IPS-18c (cell line): ENCODE results near the gene GRB10.

Experiments used
- H3K4me3 ChIP-seq: 2 replicates; pipeline ENCODE4 v1.7.0; 2013; ENCODE audit warnings: low read depth, mild to moderate bottlenecking, low read length, moderate library complexity; ENCODE audit not compliant: insufficient read depth
- H3K9me3 ChIP-seq: one replicate; pipeline ENCODE4 v1.6.1; 2013; ENCODE audit warnings: mild to moderate bottlenecking, low read length, moderate library complexity; ENCODE audit not compliant: control insufficient read depth, insufficient read depth

The GRB10 gene

DNA sequence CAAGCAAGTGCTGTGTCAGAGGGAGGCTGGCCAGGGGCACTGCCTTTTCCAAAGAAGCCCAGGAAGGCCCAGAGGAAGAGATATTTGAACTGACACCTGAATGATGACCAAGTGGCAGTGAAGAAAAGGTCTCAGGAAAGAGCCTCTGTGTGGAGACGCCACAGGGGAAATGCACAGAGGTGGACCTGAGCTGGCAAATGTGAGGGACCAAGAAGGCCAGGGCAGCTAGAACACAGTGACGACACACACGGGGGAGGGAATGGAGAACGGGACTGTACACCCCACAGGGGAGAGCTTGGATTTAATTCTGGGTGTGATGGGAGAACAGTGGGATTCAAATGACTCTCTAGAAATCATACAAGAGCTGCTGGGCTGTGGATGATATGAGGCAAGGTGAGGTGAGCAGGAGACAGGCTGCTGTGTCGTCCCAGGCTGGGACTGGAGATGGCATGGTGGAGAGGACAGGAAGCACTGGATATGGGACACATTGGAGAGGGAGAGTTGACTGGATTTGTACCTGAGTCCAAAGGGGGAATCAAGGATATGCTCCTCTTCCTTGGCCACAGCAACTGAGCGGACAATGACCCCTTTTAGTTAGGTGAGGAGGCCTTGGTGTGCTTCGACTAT, 133.3 kb downstream of the GRB10 start:
- Histone ChIP-seq H3K9me3 (no peaks in the 10 kb centered on the region), H3K4me3 (no peak overlapping the region)

DNA sequence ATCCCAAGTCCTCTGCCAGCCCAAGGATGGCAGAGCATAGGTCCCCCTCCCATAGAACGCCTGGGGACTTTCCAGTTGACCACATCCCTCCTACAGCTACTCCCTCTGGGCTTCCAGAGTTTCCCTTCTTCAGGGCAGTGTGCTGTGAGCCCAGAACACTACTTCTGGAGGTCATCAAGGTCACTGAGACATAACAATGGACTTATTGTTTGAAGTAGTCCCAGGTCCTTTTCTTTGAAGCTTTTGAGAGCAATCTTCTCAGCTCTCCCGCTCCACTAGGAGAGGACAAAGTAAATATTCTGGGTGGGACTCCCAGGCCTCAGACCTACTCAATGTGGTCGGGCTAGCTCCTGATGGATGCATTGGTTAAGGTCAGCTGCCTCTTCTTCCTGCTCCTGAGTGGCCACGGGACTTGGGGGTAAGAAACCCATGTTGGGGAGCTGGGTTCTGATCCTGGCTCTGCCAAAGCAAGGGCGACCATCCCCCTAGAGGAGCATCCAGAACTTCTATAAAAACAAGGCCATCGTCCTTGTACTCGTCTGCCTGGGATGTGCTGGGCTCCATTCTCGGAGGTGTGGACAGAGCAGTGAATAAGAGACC, 134.0 kb downstream of the GRB10 start:
- Histone ChIP-seq H3K4me3 (no peak overlapping the region), H3K9me3 (no peaks in the 10 kb centered on the region)

DNA sequence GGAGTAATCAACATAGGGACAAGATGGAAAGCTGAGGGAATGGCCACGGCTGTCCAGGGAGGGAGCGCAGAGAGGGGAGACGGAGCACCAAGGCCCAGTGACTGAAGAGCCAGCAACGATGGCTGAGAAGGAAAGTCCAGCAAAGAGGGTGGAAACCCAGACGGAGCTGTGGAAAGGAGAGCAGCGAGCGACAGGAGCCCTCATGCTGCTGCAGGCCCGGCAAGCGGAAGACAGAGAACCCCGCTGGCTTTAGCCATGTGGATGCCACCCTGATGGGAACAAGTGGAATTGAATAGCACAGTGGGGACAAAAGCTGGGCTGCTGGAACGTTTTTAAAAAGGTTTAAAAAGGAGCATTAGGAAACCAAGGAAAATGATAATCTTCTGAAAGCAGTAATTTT, 134.6 kb downstream of the GRB10 start:
- Histone ChIP-seq H3K4me3 (no peak overlapping the region), H3K9me3 (no peaks in the 10 kb centered on the region)

DNA sequence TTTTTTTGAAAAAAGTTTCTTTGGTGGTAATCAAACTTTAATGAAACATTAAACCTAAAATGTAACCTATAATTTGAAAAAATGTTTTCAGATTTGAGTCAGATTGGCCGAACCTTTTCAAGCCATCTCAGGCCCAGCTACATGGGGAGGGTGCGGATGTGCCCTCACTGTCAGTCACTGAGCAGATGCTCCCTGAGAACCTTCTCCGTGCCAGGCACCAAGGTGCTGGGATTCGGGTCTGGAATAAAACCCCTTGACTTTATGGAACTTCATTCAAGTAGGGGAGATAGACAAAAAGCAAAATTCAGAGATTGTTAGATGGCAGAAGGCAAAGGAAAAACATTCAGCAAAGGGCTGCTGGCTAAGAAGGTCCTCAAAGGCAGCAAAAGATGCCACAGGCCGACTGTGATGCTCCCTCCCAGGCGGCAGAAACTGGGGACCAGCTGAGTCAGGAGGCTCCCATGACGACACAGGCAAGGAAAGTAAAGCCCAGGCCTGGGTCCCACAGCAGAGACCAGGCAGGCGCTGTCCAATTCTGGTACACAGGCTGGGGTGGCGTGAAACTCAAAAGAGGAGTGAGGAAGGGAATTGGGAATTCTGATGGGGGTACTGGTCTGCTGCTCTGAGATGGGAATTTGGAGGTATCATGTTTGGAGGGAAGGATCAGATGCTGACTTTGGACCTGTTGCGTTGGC, 135.3 kb downstream of the GRB10 start:
- Histone ChIP-seq H3K9me3 (no peaks in the 10 kb centered on the region), H3K4me3 (no peak overlapping the region)

DNA sequence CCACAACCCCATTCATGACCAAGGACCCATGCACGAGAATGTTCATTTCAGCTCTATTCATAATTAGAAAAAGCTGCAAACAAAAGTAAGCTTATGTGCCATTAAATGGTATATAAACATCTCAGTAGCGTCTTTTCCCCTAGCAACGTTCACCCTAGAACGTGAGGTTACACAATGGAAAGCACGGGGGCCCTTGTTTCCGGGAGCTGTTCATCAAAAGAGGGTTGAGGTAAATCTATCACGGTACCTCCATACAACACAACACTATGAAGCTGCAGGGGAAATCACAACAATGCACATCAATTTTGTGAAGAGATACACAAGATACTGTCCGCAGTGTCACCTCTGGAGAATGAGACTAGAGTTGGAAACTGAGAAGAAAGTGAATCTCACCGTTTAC, 136.6 kb downstream of the GRB10 start:
- Histone ChIP-seq H3K9me3 (no peaks in the 10 kb centered on the region), H3K4me3 (no peak overlapping the region)

DNA sequence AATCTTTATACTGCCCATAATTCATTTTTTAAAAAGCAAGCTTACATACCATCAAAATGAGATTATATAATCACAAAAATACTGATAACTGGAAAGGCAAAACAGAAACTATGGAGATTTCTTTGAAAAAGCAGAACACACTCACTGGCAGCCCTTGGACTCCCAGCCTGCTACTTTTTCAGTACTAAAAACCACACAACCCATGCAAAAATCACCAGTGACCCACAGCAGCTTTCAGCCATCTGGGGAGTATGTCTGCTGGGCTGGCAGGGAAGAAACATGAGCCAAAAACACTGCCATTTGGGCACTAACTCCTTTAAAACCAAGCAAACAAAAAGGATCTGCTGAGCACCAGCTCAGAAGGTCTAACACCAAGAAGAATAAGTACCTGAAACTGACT, 137.5 kb downstream of the GRB10 start:
- no peak overlapping the region for H3K4me3 ChIP-seq

DNA sequence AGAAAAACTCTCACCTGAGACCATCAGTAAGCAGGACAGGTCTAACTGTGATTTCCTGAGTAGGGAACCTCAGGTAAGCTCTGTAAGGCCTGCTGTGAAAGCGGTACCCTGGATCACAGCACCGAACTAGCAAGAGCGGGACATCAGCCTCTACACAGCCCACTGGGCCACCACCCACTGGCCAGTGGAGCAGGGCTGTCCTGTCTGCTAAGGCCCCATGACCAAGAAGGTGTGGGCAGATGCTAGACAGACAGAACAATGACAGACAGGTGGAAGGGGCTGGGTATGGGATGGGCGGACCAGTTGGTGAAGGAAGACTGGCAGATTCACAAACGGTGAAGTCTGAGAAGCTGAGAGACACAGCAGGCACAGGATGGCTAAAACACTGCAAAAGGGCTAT, 138.1 kb downstream of the GRB10 start:
- H3K4me3 ChIP-seq = no peak overlapping the region
- peaks cover 3% of the 10 kb centered on the region for H3K9me3 ChIP-seq

More for the DNA sequence above, 137.5 kb downstream of the GRB10 start:
- H3K9me3 ChIP-seq = peaks cover 2% of the 10 kb centered on the region

DNA sequence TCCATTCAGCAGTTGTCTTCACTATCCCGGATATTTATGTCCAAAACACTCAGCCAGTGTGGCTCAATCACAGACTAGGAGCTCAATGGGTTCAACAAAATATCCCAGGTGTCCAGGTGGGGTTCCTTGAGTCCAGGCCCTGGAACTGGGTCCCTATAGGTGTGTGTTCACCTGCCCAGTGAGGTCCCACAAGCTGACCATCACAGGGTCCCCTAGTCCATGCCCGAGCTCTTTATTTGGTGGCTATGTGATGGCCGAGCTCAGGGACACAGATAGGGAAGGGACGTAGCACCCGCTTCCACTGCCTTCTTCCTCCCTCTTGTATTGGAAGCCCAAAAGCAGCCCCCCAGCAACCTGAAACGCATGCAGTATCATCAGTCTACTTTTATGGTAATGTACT, 138.6 kb downstream of the GRB10 start:
- Histone ChIP-seq H3K9me3 (peaks cover 3% of the 10 kb centered on the region), H3K4me3 (no peak overlapping the region)

DNA sequence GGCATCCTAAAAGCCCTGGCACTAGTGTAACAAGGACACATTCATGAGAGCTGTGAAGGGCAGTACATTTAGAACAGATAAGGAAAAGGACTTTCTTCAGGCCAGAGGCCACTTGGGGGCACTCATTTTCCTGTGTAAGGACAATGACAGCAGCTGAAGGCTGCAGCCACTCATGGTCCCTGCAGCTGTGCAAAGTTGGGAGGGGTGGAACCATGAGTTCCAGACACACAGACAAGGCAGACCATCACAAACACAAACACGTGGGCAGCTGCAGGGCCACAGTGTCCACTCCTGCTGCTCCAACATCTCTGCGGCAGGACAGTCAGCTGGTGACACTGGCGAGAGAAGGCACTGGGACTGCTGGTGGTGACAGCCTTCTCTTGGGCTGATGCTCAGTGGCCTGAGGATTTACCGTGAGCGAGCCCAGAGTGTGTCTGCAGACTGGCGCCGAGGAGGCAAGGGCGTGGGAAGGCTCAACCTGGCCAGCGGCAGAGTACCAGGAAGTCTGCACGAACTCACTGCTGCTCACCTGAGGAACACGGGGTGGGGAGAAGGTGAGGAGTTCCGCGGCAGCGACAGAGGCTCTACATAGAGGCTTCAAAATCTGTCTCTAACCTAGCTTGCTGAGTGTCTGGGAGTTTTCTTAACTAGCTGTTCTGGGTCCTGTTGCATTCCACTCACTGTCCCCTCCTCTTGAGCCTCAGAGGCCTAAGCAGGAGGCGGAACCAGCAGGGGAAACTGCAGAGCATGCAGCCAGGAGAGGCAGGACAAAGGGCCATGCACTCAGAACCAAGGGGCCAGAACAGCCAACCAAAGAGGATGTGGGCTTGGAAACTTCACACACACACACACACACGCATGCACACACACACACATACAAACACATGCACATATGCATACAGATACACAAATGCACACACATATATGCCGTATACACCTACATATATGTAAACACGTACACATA, 141.0 kb downstream of the GRB10 start:
- H3K4me3 ChIP-seq = no peak overlapping the region

DNA sequence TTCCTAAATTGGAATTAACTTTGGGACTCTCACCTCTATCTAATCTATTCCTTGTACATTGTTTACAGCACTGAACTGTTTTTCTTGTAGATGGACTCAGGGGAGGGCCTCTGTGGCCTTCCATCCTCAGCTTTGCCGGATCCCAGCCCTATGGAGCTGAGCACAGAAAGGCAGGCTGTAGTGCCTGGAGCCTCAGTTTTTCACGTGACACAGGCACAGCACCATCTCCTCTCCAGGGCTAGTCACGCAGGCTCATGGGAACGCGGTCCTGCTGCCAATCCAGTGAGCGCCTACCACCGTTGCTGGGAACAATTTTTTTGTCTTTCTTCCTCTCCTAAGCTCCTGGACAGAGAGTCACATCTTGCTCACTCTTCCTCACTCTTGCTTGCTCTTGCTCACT, 141.9 kb downstream of the GRB10 start:
- peaks cover 3% of the 10 kb centered on the region for H3K9me3 ChIP-seq
- H3K4me3 ChIP-seq = no peak overlapping the region

More for the DNA sequence above, 141.0 kb downstream of the GRB10 start:
- peaks cover 3% of the 10 kb centered on the region for H3K9me3 ChIP-seq

DNA sequence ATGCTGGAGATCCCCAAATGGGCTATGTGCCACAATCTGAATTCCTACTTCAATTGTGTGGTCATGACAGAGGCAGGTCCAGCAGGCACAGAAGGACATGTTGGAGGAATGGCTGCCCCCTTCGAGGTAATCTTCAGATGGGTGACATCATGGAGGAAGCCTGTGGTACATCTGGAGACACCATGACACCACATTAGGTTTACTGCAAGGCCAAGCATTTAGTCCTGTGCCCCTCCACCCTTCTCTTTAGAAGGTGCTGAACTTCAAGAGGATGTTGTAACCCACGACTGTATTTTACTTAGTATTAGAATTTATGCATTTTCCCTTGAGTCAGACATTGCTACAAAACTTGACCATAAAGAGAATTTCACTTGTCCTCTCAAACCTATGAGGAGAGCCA, 142.4 kb downstream of the GRB10 start:
- Histone ChIP-seq H3K4me3 (no peak overlapping the region), H3K9me3 (peaks cover 3% of the 10 kb centered on the region)

DNA sequence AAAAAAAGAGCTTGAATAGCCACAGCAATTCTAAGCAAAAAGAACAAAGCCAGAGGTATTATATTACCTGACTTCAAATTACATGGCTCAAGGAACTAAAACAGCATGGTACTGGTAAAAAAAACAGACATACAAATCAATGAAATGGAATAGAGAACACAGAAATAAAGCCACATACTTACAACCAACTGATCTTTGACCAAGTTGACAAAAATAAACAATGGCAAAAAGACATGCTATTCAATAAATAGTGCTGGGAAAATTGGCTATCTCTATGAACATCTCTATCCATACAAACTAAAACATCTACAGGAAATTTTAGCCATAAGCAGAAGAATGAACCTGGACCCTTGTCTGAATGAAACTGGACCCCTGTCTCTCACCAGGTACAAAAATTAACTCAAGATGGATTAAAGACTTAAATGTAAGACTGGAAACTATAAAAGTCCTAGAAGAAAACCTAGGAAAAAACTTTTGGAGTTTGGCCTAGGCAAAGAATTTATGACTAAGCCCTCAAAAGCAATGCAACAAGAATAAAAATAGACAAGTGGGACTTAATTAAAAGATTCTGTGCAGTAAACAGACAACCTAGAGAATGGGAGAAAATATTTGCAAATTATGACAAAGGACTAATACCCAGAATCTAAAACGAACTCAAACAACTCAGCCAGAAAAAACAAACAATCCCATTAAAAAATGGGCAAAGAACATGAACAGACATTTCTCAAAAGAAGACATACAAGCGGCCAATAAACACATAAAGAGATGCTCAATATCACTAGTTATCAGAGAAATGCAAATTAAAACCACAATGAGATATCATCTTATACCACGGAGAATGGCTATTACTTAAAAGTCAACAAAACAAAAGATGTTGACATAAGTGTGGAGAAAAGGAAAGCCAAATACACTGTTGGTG, 144.7 kb downstream of the GRB10 start:
- Histone ChIP-seq H3K9me3 (peaks cover 3% of the 10 kb centered on the region), H3K4me3 (no peak overlapping the region)

DNA sequence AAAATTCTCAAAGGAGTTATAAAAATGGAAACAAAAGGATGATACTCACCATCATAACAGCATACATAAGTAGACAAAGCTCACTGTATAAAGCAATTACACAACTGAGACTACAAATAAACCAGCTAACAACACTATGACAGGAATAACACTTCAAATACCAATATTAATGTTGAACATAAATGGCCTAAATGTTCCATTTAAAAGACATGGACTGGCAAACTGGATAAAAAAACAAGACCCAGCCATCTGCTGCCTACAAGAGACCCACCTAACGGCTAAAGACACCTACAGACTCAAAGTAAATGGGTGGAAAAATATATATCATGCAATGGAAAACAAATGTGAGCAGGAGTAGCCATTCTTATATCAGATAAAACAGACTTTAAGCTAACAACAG, 148.3 kb downstream of the GRB10 start:
- Histone ChIP-seq H3K9me3 (no peaks in the 10 kb centered on the region), H3K4me3 (no peak overlapping the region)

DNA sequence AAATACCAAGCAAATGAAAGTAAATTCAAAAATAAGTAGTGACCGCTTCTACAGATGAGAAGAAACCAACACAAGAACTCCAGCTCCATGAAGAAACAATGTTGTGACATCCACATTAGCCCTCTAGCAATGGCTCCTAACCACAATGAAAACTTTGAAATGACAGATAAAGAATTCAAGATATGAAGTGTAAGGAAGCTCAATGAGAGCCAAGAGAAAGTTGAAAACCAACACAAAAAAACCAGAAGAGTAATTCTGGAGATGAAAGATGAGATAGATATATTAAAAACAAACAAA, 149.3 kb downstream of the GRB10 start:
- H3K9me3 ChIP-seq = no peaks in the 10 kb centered on the region
- H3K4me3 ChIP-seq = no peak overlapping the region

DNA sequence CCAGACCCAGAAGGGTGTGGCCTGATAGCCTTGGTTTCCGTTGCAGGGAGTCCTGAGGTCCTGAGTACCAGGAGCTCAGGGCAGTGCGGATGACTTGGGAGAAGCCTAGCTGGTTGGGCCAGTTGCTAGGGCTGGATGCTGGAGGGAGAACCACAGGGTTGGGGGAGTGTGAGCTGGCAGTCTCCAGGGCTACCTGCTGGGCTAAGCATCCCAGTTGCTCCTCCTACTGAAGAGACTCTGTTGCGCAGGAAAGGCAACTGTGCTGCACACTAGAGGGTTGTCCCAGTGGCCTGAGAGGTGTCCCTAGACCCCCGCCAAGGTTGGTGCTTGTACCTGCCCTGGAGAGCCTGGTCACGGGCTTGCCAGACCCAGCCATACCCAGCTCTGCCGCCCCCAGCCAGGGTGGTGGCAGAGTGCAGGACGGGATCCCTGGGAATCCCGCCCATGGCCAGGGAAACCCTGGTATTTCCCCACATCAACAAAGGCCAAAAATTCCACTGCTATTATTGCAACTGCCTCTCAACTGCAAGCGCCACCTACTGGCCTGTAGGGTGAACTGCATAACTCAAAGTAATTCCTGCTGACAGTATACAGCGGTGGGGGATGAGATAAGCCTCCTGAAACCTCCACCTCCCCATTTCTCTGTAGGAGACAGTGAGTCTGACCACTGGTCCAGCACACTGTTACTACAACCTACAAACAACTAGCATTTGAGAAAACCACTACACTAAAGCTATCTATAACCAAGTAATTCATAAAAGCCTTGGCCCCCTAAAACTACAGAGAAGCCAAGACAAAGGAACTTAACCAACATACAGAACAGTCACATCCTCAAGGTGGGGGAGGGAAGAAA, 149.9 kb downstream of the GRB10 start:
- Histone ChIP-seq H3K4me3 (no peak overlapping the region), H3K9me3 (no peaks in the 10 kb centered on the region)

DNA sequence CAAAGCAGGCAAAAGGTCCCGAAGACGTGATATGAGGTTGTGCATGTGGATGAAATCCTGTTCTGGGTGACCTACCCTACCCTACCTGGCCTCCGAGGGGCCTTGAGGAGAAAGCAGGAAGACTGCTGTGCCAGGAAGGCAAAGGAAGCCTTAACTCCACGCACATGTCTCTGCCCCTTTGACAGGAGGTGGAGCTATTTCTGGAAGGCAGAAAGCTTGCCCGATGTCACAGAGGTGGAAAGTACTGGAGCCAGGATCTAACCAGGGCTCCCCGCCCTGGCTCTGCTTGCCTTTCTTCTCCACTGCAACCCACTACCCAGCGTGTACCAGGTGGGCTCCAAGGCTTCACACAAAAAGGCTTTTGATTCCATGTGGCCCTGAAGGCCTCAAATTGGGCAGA, 151.1 kb downstream of the GRB10 start:
- Histone ChIP-seq H3K9me3 (no peaks in the 10 kb centered on the region), H3K4me3 (no peak overlapping the region)
